ENCODE data around the gene CDYL.

Gene CDYL

DNA sequence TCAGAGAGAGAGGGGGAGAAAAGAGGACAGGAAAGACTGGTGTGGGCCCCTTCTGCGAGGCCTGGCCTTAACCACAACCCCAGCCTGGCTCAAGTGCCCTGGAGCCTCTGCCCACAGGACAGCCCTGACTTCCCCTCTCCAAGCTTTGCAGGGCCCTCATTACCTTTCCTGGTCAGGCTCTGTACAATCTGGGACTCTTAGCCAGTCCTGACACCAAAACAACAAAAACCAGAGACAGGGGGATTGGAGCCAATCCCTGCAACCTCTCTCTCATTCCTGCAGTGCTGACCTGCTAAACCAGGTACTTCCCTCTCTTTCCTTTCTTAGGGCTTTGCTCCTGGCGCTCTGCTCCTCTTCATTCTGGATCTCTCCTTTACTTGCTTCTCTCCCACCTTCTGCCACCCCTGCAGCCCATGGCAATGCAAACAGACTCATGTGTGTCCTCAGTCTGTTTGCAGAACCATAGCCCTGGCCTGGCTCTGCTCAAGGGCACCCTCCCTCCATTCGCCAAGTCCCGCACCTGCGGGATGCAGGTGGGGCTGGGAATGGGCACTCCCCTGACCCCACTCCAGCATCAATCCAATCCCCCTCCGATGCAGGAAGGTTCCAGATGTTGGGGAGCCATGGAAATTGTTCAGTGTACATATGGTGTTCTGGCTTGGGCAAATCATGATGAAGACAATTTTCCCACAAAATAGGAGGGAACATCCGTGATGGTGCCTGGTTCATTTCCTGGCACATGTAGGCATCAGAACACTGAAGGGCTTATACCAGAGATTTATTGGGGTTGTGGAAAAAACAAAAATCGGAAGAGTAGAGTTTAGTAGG lies 189.6 kb downstream of the CDYL start:
- no peak for DNase-seq (ENCODE audit: low read depth)

DNA sequence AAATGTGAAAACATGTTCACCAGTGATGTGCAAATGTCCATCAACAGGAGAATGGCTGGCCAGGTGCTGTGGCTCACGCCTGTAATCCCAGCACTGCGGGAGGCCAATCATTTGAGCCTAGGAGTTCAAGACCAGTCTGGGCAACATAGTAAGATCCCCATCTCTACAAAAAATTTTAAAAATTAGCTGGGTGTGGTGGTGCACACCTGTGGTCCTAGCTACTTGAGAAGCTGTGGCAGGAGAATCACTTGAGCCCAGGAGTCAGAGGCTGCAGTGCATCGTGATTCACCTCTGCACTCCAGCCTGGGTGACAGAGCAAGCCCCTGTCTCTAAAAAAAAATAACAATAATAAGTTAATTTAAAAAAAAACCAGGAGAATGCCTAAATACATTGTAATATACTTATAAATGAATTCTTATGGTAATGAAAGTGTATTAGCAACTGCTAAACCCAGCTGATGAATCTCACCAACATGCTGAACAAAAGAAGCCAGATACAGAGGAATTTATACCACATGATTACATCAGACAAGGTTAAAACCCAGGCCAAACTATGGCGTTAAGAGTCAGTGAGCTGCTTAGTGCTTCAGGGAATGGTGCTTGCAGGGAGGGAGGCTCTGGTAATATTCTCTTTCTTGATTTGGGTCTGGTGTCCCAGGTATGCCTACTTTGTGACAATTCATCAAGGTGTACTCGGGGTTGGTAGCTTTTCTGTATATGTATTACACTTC lies 191.3 kb downstream of the CDYL start:
- no peak for DNase-seq (ENCODE audit: low read depth)

DNA sequence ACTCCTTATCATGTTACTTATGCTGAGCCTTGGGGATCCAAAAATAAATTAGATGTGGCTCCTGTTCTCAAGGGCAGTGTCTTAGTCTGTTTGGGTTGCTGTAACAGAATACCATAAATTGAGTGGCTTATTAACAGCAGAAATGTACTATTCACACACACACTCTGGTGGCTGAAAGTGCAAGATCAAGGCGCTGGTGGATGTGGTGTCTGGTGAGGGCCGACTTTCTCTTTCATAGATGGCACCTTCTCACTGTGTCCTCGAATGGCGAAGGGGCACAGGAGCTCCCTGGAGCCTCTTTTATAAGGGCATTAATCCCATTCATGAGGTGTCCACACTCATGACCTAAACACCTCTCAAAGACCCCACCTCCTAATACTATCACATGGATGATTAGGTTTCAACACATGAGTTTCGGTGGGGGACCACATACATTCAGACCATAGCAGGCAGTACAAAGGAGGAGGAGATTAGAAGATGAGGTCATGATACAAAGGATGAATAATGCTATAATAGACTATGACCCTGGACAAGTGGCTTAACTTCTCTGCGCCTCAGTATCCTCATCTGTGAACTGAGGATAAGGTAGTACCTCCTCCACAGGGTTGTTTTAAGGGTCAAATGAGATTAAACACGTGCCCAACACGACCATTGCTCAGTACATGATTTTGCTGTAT lies 193.5 kb downstream of the CDYL start:
- no peak for DNase-seq (ENCODE audit: low read depth)

DNA sequence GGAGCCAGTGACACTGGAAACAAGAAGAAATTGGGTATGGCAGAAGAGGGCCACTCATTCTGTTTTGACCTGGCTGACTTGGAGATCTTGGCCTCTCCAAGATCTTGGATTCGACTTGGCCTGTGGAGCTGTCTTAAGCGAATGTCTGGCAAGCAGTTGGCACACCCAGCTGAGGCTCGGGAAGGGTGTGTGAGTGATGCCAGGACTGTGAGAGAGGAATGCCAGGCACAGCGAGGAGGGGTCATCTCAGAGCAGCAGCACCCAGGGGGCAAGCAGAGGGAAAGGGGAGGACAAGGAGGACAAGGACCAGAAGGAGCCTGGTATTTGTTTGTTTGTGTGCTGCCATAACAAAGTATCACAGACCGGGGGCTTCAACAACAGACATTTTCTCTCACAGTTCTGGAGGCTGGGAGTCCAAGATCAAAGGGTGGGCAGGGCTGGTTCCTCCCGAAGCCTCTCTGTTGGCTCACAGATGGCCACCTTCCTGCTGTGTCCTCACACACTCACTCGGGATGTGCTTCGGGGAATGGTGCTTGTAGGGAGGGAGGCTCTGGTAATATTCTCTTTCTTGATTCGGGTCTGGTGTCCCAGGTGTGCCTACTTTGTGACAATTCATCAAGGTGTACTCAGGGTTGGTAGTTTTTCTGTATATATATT lies 194.7 kb downstream of the CDYL start:
- no peak for DNase-seq (ENCODE audit: low read depth)

DNA sequence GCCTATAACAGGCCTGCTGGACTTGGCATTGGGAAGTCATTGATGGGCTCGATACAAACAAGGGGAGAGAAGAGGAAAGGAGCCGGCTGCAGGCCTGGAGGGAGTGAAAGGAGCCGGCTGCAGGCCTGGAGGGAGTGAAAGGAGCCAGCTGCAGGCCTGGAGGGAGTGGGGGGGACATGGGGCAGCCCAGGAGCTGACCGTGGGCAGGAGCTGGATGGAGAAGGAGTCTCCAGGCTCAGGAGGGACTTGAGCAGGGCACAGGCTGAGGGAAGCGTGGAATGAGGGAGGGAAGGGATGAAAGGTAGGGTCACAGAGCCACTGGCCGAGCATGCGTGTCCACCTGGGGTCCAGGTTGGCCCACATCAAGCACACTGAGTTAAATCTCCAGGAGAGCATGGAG lies 195.6 kb downstream of the CDYL start:
- DNase-seq (ENCODE audit: low read depth) = no peak

DNA sequence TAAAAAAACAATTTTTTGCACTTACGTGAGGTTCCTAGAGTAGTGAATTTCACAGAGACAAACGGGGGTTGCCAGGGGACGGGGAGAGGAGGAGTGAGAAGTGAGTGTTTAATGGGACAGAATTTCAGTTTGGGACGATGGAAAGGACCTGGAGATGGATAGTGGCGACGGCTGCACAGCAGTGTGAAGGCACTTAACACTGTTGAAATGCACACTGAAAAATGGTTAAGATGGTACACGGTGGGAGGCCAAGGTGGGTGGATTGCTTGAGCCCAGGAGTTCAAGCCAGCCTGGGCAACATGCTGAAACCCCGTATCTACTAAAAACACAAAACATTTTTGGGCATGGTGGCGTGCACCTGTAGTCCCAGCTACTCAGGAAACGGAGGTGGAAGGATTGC lies 196.2 kb downstream of the CDYL start:
- no peak for DNase-seq (ENCODE audit: low read depth)

DNA sequence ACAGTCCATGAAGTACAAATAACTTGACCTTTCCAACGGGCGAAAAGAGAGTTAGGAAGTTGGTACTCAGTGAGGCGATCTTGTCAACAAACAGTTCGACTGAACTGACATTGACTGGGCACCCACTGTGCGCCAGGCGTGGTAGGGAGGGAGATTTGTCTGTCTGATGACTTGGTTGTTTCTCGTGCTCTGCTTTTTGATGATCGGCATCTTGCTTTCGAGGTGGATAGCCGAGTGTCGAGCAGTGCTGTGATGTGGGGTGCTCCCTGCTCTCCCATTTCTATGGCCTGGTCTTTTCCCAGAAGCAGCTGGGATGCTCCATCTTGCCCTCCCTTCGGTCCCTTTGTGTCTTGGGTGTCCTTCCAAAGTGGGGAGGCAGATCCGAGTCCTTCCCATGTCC lies 197.2 kb downstream of the CDYL start:
- no peak for DNase-seq (ENCODE audit: low read depth)

DNA sequence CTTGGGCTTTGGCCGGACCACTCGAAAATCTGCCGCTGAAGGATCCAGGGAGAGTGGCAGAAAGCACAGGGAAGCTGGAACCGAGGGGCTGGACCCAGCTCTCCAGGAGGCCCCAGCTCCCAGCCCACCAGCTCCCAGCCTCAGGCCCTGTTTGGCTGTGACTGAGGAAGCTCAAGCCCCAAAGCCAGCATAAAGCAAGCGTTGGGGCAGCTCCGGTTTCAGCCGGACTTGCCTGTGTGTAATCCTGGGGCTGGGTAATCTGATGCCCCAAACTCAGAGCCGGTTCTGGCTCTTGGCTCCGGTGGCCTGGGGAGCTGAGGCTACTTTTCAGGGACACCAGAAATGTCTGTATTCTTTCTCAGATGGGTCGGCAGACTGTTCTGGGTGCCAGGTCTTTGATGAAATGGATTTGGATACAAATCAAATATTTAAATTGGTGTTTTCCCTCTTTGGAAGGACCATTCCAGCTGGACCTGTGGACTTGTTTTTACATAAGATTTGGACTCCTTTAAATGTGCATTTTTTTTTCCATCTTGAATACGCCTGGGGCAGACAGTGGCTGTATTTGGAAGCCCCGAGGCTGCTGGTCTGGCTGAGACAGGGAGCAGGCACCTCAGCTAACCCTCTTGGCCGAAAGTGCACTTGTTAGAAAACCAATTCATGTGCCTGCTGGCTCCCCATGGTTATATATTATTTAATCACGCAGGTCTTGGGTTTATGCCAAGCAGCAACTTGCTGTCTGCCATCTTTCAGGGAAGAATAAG lies 198.0 kb downstream of the CDYL start:
- no peak for DNase-seq (ENCODE audit: low read depth)

DNA sequence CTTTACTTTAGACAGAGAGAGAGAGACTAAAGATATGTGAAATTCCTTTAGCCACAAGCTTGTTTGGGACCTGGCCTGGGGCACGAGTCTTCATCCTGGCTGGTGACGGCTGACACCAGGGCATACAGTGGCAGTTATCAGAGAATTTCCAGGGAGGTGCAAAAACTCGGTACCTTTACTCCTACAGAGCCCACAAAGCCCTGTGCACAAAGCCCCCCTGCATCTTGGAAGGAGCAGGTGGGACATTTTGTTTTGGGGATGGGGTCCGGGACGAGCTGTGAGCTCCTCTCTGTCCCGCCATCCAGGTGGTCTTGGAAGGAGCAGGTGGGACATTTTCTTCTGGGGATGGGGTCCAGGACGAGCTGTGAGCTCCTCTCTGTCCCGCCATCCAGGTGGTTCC lies 198.8 kb downstream of the CDYL start:
- no peak for DNase-seq (ENCODE audit: low read depth)

DNA sequence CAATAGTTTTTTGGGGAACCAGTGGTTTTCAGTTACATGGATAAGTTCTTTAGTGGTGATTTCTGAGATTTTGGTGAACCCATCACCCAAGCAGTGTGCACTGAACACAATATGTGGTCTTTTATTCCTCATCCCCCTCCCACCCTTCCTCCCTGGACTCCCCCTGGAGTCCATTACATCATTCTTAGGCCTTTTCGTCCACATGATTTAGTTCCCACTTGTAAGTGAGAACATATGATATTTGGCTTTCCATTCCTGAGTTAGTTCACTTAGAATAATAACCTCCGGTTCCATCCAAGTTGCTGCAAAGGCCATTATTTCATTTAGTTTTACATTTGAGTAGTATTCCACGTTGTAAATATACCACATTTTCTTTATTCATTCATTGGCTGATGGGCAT lies 199.3 kb downstream of the CDYL start:
- no peak for DNase-seq (ENCODE audit: low read depth)

DNA sequence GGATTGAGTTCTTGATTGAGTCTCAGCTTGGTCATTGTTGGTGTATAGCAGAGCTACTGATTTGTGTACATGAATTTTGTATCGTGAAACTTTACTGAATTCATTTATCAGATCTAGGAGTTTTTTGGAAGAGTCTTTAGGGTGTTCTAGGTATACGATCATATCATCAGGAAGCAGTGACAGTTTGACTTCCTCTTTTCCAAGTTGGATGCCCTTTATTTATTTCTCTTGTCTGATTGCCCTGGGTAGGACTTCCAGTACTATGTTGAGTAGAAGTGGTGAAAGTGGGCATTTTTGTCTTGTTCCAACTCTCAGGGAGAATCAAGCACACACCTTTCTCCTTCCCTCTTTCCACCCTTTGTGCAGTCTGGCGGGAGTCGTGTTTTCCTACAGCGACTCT lies 201.3 kb downstream of the CDYL start:
- no peak for DNase-seq (ENCODE audit: low read depth)

DNA sequence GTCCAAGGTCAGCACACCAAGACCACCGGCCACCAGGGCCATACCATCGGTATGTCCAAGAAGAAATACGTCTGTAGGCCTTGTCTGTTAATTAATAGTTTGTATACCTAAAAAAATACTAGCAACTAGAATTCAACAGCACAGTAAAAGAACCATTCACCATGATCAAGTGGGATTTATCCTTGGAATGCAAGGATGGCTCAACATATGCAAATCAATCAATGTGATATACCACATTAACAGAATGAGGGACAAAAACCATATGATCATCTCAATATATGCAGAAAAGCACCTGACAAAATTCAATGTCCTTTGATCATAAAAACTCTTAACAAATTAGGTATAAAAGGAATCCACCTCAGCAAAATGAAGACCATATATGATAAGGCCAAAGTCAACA lies 203.2 kb downstream of the CDYL start:
- no peak for DNase-seq (ENCODE audit: low read depth)

DNA sequence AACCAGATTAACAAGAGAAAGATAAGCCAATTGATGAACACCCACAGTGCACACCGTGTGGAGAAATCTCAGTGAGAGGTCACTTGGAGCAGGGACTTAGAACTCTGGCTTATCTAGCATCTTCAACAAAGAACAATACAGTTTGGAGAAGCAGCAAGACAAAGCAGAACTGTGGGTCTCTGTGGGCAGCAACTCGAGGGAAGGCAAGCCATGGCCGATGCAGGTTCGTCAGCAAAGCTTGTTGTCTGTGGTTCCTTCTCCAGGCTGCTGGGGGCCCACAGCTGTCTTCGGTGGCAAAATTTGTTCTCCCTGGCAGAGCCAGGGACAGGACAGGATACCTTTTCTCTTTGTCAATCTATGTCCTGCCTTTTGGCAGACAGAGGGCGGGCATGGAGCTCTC lies 205.6 kb downstream of the CDYL start:
- DNase-seq (ENCODE audit: low read depth) = no peak

DNA sequence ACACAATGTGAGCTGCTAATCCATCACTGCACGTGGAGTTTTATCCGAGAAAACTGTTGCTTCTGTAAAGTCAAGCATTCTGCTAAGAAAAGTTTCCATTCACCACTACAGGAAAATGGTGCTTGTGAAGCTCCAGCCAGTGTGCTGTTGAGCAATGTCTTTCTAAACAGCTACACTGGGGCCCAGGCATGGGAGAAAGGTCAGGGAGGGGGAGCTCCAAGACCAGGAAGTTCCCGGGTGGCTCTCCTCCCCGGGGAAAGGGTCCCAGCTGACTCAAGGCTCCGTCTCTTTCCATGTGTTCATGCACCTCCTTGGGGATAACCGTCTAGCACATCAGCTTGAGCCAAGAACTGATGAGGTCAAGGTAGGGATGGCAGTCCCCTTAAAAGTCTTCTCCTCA lies 207.1 kb downstream of the CDYL start:
- no peak for DNase-seq (ENCODE audit: low read depth)

DNA sequence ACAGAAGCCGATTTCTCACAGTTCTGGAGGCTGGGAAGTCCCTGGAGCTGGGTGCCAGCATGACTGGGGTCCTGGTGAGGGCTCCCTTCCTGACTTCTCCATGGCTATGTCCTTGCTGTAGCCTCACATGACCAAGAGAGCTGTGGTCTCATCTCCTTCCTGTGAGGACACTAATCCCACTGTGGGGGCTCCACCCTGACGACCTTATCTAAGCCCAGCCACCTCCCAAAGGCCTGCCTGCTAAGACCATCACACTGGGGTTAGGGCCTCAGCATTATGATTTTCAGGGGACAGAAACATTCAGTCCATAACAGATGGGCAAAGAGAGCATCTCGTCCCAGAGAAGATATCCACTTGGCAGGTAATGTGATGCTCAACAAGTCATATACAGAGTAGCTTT lies 210.8 kb downstream of the CDYL start:
- no peak for DNase-seq (ENCODE audit: low read depth)

DNA sequence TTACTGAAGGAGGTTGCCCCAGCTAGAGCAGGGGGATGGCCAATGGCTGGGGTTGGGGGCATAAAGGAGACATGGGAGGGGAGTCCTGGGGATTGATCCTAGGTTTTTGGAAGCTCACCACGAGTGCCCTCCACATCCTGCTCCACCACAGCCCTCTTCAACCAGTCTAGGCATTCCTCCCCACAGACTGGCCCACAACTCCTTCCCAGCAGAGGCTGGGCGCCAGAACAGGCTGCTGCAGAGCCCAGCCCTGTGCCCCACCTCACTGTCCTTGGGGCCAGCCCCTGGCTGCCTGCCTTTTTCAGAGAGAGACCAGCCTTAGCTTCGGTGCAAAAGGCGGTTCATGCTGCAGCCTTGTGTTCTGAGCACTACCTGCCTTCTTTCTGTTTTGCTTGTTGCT lies 211.2 kb downstream of the CDYL start:
- no peak for DNase-seq (ENCODE audit: low read depth)

DNA sequence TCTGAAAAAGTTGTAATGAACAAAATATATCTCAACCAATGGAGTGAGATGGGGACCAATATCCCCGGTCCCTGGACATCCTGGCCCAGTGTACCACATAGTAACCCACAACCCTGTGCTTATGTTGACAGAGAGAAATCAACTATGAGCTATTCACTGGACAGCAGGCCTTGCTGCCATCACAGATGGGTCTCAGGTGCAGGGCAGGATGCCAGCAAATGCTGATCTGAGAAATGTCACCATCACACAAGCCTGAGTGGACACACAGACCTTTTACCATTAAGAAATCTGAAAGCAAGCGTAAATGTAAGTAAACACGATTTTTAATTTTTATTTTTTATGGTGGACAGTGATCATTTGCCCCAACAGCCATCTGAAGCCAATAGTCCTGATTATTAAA lies 218.5 kb downstream of the CDYL start:
- no peak for DNase-seq (ENCODE audit: low read depth)

DNA sequence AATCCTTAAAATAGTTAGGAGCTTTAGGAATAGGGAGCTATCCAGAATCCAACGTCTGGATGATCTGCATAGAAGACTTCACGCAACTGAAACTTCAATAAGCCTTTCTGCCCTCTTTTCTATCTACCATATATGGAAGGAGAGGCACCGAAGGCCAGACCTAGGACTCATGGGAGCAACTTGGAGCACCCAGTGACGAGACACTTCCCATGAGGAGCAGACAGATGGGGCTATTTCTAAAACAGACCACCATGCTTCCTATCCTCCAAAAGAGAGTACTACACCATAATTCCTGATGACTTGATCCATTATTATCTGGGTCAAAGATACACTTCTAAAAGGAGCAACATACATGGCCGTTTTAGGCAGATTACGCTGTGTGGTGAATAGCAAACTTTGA lies 221.7 kb downstream of the CDYL start:
- no peak for DNase-seq (ENCODE audit: low read depth)

DNA sequence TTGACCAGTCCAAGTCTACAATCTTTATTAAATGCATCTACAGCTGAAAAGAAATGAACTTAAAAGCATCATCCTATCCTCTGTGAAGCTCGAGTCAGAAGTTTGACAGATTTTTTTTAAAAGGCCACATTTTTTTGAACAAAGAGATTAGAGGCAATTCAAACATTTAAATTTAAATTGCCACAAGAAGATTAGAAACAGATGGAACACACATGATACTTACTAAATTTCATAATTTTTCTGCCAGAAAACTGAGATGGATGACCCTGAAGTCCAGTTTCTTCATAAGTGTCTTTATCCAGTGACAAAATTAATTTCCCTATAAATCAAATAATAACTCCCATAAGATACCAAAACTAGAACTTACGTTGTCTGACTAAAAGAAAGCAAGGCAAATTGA lies 223.4 kb downstream of the CDYL start:
- no peak for DNase-seq (ENCODE audit: low read depth)

DNA sequence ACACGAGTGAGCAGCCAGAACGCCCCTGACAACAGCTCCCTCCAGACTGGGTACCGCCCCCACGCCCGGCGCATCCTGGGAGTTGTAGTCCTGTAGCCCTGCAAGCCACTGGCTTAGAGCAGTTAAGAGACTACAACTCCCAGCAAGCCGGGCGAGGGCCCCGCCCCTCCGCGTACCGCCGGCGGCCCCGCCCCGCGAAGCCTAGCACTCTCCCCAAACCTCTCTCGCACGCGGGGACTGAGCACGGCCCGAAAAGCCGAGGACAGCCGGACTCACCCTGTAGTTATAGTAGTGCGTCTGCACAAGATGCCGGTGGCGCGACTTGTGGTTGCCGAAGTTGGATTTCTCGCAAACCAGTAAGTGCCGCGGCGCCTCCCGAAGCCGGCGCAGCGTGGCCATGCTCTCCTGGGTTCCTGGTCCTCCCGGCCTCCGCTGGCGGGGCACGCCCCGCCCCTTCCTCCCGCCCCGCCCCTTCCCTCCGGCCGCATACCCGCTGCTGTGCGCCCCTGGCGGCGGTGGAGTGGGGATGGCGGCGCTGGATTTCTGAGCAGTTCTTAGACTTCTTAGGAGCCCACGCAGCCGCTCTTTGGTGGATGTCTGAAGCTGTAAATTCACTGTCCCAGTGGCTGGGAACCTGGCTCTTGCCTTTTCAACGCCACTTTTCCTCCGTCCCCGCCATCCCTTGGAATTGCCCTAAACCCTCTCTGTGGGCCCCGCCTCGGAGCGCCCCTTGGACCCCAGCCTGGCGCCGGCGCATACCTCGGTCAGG lies 227.6 kb downstream of the CDYL start, which contains the start of gene RPP40:
TSS of gene RPP40 (minus strand) at position 434 of the 769 bp plus-strand sequence. CDS start at position 399, 35 bp downstream.
- DNase-seq (ENCODE audit: low read depth) = peak; percentile 98

All from activated gamma-delta T cell treated with anti-CD3 and anti-CD28 coated beads, Interleukin-2, amount 50 U/mL, for 16 hours (primary cell).